ENCODE results near the gene ALDH1L1. TPM values are rescaled to one million over a fixed set of nuclear protein-coding genes. Genes with fewer than 3 reads are reported as not detected.

The ALDH1L1 gene
- total and polyA plus RNA-seq, 2 of the 13 experiments (the other 11 are each of a cell fraction or from before 2014, with no cell fraction given): 11.2 to 28.7 TPM

DNA sequence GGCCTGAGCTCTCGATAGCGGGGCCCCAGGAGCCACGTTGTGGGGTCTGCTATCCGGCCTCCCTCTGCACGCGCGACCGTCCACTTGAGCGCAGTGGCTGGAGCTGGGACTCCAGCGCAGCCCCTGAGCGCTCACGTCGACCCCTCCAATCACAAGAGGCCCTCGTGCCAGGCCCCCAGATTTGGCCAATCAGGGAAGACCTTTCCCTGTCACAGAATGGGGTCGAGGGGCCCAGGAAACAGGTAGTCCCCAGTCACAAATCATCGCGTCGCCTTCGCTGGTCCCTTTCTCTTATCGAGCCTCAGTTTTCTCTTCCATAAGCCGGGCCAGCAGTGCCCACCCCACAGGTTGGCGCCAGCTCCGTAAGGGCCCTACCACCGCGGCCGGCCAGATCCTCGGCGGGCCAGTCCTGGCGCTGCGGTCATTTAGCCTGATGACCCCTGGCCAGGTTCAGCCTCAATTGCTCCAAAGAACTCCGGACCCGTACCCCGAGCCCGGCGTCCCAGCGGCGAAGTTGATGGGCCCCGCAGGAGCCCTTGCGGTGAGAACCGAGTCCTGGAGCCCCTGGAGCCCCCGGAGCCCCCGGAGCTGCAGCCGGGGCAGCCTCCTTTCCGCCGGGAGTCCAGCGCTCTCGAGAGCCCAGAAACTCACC, 435 bp downstream of the ALDH1L1 start (continued):
- TF ChIP-seq ZNF558 (CRISPR knock-in tag; IDR thresholded peaks at IDR 0.05; ENCODE audit: borderline replicate concordance) (peak; percentile 72; the same call in 1 of the 2 replicates), ERF (CRISPR knock-in tag; IDR thresholded peaks at IDR 0.05) (no peak), ZNF24 (IDR thresholded peaks at IDR 0.05) (no peak), MEF2D (CRISPR knock-in tag; IDR thresholded peaks at IDR 0.05) (0 out of 2 replicates have a peak, but pooled peaks have one; percentile 8), KLF12 (CRISPR knock-in tag; IDR thresholded peaks at IDR 0.05; ENCODE audit: borderline replicate concordance) (peak; percentile 28), ZNF441 (CRISPR knock-in tag; IDR thresholded peaks at IDR 0.05; ENCODE audit: borderline replicate concordance) (no peak), ZNF570 (CRISPR knock-in tag; IDR thresholded peaks at IDR 0.05; ENCODE audit: borderline replicate concordance) (no peak), SP2 (CRISPR knock-in tag; IDR thresholded peaks at IDR 0.05) (no peak; the same call in 1 of the 2 replicates), SP4 (CRISPR knock-in tag; IDR thresholded peaks at IDR 0.05) (peak; percentile 37; the same call in 1 of the 2 replicates)
- TF ChIP-seq, protein P1, sequence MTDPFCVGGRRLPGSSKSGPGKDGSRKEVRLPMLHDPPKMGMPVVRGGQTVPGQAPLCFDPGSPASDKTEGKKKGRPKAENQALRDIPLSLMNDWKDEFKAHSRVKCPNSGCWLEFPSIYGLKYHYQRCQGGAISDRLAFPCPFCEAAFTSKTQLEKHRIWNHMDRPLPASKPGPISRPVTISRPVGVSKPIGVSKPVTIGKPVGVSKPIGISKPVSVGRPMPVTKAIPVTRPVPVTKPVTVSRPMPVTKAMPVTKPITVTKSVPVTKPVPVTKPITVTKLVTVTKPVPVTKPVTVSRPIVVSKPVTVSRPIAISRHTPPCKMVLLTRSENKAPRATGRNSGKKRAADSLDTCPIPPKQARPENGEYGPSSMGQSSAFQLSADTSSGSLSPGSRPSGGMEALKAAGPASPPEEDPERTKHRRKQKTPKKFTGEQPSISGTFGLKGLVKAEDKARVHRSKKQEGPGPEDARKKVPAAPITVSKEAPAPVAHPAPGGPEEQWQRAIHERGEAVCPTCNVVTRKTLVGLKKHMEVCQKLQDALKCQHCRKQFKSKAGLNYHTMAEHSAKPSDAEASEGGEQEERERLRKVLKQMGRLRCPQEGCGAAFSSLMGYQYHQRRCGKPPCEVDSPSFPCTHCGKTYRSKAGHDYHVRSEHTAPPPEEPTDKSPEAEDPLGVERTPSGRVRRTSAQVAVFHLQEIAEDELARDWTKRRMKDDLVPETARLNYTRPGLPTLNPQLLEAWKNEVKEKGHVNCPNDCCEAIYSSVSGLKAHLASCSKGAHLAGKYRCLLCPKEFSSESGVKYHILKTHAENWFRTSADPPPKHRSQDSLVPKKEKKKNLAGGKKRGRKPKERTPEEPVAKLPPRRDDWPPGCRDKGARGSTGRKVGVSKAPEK (CRISPR knock-in tag; IDR thresholded peaks at IDR 0.05; ENCODE audit: borderline replicate concordance): no peak
- TF ChIP-seq, protein P2, sequence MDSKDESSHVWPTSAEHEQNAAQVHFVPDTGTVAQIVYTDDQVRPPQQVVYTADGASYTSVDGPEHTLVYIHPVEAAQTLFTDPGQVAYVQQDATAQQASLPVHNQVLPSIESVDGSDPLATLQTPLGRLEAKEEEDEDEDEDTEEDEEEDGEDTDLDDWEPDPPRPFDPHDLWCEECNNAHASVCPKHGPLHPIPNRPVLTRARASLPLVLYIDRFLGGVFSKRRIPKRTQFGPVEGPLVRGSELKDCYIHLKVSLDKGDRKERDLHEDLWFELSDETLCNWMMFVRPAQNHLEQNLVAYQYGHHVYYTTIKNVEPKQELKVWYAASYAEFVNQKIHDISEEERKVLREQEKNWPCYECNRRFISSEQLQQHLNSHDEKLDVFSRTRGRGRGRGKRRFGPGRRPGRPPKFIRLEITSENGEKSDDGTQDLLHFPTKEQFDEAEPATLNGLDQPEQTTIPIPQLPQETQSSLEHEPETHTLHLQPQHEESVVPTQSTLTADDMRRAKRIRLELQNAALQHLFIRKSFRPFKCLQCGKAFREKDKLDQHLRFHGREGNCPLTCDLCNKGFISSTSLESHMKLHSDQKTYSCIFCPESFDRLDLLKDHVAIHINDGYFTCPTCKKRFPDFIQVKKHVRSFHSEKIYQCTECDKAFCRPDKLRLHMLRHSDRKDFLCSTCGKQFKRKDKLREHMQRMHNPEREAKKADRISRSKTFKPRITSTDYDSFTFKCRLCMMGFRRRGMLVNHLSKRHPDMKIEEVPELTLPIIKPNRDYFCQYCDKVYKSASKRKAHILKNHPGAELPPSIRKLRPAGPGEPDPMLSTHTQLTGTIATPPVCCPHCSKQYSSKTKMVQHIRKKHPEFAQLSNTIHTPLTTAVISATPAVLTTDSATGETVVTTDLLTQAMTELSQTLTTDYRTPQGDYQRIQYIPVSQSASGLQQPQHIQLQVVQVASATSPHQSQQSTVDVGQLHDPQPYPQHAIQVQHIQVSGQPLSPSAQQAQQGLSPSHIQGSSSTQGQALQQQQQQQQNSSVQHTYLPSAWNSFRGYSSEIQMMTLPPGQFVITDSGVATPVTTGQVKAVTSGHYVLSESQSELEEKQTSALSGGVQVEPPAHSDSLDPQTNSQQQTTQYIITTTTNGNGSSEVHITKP (CRISPR knock-in tag; IDR thresholded peaks at IDR 0.05; ENCODE audit: low read depth): no peak
- TF ChIP-seq, protein P3, sequence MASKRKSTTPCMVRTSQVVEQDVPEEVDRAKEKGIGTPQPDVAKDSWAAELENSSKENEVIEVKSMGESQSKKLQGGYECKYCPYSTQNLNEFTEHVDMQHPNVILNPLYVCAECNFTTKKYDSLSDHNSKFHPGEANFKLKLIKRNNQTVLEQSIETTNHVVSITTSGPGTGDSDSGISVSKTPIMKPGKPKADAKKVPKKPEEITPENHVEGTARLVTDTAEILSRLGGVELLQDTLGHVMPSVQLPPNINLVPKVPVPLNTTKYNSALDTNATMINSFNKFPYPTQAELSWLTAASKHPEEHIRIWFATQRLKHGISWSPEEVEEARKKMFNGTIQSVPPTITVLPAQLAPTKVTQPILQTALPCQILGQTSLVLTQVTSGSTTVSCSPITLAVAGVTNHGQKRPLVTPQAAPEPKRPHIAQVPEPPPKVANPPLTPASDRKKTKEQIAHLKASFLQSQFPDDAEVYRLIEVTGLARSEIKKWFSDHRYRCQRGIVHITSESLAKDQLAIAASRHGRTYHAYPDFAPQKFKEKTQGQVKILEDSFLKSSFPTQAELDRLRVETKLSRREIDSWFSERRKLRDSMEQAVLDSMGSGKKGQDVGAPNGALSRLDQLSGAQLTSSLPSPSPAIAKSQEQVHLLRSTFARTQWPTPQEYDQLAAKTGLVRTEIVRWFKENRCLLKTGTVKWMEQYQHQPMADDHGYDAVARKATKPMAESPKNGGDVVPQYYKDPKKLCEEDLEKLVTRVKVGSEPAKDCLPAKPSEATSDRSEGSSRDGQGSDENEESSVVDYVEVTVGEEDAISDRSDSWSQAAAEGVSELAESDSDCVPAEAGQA (IDR thresholded peaks at IDR 0.05; ENCODE audit: low read depth): no peak
- TF ChIP-seq, protein P3 (CRISPR knock-in tag; IDR thresholded peaks at IDR 0.05; ENCODE audit: borderline replicate concordance): peak; percentile 44; the same call in 1 of the 2 replicates
- TF ChIP-seq, protein P4, sequence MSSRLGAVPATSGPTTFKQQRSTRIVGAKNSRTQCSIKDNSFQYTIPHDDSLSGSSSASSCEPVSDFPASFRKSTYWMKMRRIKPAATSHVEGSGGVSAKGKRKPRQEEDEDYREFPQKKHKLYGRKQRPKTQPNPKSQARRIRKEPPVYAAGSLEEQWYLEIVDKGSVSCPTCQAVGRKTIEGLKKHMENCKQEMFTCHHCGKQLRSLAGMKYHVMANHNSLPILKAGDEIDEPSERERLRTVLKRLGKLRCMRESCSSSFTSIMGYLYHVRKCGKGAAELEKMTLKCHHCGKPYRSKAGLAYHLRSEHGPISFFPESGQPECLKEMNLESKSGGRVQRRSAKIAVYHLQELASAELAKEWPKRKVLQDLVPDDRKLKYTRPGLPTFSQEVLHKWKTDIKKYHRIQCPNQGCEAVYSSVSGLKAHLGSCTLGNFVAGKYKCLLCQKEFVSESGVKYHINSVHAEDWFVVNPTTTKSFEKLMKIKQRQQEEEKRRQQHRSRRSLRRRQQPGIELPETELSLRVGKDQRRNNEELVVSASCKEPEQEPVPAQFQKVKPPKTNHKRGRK (CRISPR knock-in tag; IDR thresholded peaks at IDR 0.05): no peak

Data from HepG2 (cell line).